Mesendoderm (in vitro differentiated cells): ENCODE results near the gene ZNF584. TPM values are rescaled to one million over a fixed set of nuclear protein-coding genes. Genes with fewer than 3 reads are reported as not detected.

Source experiments
- DNase-seq: peaks from one replicate; pipeline ENCODE4 v3.0.0; 2013
- H2AK5ac ChIP-seq: 2 replicates; pipeline ENCODE4 v1.6.1; 2013; ENCODE audit warnings: low read length, inconsistent platforms
- H2BK120ac ChIP-seq: 2 replicates; pipeline ENCODE4 v1.6.1; 2013; ENCODE audit warnings: low read depth, mild to moderate bottlenecking, low read length, moderate library complexity, mixed read lengths
- H2BK15ac ChIP-seq: replicated peaks from 2 replicates; pipeline ENCODE4 v1.6.1; 2013; ENCODE audit warnings: low read depth, mild to moderate bottlenecking, moderate library complexity
- H2BK5ac ChIP-seq: 2 replicates; pipeline ENCODE4 v1.6.1; 2013; ENCODE audit warnings: low read length, inconsistent platforms
- H3K18ac ChIP-seq: 2 replicates; pipeline ENCODE4 v1.6.1; 2013; ENCODE audit warnings: mild to moderate bottlenecking, low read length, mixed read lengths
- H3K23ac ChIP-seq: one replicate; pipeline ENCODE4 v1.6.1; 2013; ENCODE audit warnings: low read length
- H3K27ac ChIP-seq: 2 replicates; pipeline ENCODE4 v1.5.1; 2013; ENCODE audit warnings: low read depth, mild to moderate bottlenecking, inconsistent platforms, low read length, moderate library complexity
- H3K27me3 ChIP-seq: 2 replicates; pipeline ENCODE4 v1.6.1; 2013; ENCODE audit warnings: low read length, control low read depth, mild to moderate bottlenecking, inconsistent platforms; ENCODE audit not compliant: insufficient read depth, poor library complexity
- H3K36me3 ChIP-seq: 2 replicates; pipeline ENCODE4 v1.6.1; 2013; ENCODE audit warnings: low read length, inconsistent platforms; ENCODE audit not compliant: control insufficient read depth, insufficient read depth
- H3K4ac ChIP-seq: one replicate; pipeline ENCODE4 v1.6.1; 2013; ENCODE audit warnings: low read depth, mild to moderate bottlenecking, low read length, moderate library complexity
- H3K4me1 ChIP-seq: 2 replicates; pipeline ENCODE4 v1.6.1; 2013; ENCODE audit warnings: low read depth, low read length, inconsistent platforms; ENCODE audit not compliant: control insufficient read depth
- H3K4me2 ChIP-seq: 2 replicates; pipeline ENCODE4 v1.6.1; 2013; ENCODE audit warnings: low read length
- H3K4me3 ChIP-seq: 2 replicates; pipeline ENCODE4 v1.5.1; 2013; ENCODE audit warnings: mild to moderate bottlenecking, low read length
- H3K56ac ChIP-seq: one replicate; pipeline ENCODE4 v1.6.1; 2013; ENCODE audit warnings: low read length
- H3K79me1 ChIP-seq: 2 replicates; pipeline ENCODE4 v1.6.1; 2013; ENCODE audit warnings: low read length, inconsistent platforms
- H3K79me2 ChIP-seq: 2 replicates; pipeline ENCODE4 v1.6.1; 2013; ENCODE audit warnings: mild to moderate bottlenecking, low read length; ENCODE audit not compliant: control insufficient read depth, insufficient read depth
- H3K9ac ChIP-seq: 2 replicates; pipeline ENCODE4 v1.6.1; 2013; ENCODE audit warnings: low read length, inconsistent platforms
- H4K5ac ChIP-seq: one replicate; pipeline ENCODE4 v1.6.1; 2013; ENCODE audit warnings: low read length
- H4K8ac ChIP-seq: one replicate; pipeline ENCODE4 v1.6.1; 2013; ENCODE audit warnings: low read depth, mild to moderate bottlenecking, control low read depth, low read length, moderate library complexity
- WGBS: extraction: QIAGEN DNeasy Blood & Tissue Kit; methylation state at CpG from one replicate; pipeline ENCODE4 v1.1.7; 2013; ENCODE audit warnings: low lambda C conversion rate, missing lambda C conversion rate; ENCODE audit not compliant: insufficient coverage; ENCODE audit errors: extremely low coverage; 5-methylcytosine and 5-hydroxymethylcytosine counted together
- small RNA-seq: library from polyadenylated mRNA; stranded (forward); fragments of <200 nt; extraction: miRNeasy Mini kit (QIAGEN cat#:217004); gene quantifications from one replicate; pipeline ENCODE3, GENCODE V24; 2013; ENCODE audit not compliant: insufficient read depth

The ZNF584 gene

GRCh38 chr19:58456111-58456510 is 47.7 kb downstream of the ZNF584 start:
- no peak overlapping the region for H3K4me2 ChIP-seq
- no CpG with 5 or more reads among the region's 35 CpGs for WGBS
- no peaks in the 10 kb centered on the region for H3K4me1 ChIP-seq
- H3K27ac ChIP-seq, result no peak overlapping the region
- no peak overlapping the region for H2BK5ac ChIP-seq
- H3K23ac ChIP-seq, result no peak overlapping the region
- H3K18ac ChIP-seq, result no peak overlapping the region
- no peak overlapping the region for H3K4me3 ChIP-seq
- H4K8ac ChIP-seq, result no peak overlapping the region
- no peak overlapping the region for H3K9ac ChIP-seq
- no peak overlapping the region for H2AK5ac ChIP-seq
- H2BK120ac ChIP-seq, result no peak overlapping the region
- H2BK15ac ChIP-seq, result no peak overlapping the region
- H3K79me1 ChIP-seq, result no peaks in the 10 kb centered on the region
- no peaks in the 10 kb centered on the region for H3K36me3 ChIP-seq
- no peaks in the 10 kb centered on the region for H3K79me2 ChIP-seq
- no peaks in the 10 kb centered on the region for H3K27me3 ChIP-seq
- DNase-seq, result no peak
- H4K5ac ChIP-seq, result no peak overlapping the region
- no peak overlapping the region for H3K4ac ChIP-seq
- no peak overlapping the region for H3K56ac ChIP-seq

GRCh38 chr19:58460039-58460438 is 51.6 kb downstream of the ZNF584 start:
- DNase-seq, result no peak
- H3K36me3 ChIP-seq, result no peaks in the 10 kb centered on the region
- no peak overlapping the region for H2BK15ac ChIP-seq
- no peaks in the 10 kb centered on the region for H3K79me1 ChIP-seq
- H2BK5ac ChIP-seq, result no peak overlapping the region
- no peak overlapping the region for H3K23ac ChIP-seq
- H3K56ac ChIP-seq, result no peak overlapping the region
- no CpG with 5 or more reads among the region's 2 CpGs for WGBS
- H3K4me2 ChIP-seq, result no peak overlapping the region
- H3K27ac ChIP-seq, result no peak overlapping the region
- H2AK5ac ChIP-seq, result no peak overlapping the region
- no peak overlapping the region for H2BK120ac ChIP-seq
- H3K18ac ChIP-seq, result no peak overlapping the region
- no peak overlapping the region for H4K5ac ChIP-seq
- H3K27me3 ChIP-seq, result no peaks in the 10 kb centered on the region
- no peaks in the 10 kb centered on the region for H3K79me2 ChIP-seq
- no peak overlapping the region for H3K4ac ChIP-seq
- no peak overlapping the region for H3K4me3 ChIP-seq
- no peak overlapping the region for H4K8ac ChIP-seq
- H3K4me1 ChIP-seq, result no peaks in the 10 kb centered on the region
- H3K9ac ChIP-seq, result no peak overlapping the region

DNA sequence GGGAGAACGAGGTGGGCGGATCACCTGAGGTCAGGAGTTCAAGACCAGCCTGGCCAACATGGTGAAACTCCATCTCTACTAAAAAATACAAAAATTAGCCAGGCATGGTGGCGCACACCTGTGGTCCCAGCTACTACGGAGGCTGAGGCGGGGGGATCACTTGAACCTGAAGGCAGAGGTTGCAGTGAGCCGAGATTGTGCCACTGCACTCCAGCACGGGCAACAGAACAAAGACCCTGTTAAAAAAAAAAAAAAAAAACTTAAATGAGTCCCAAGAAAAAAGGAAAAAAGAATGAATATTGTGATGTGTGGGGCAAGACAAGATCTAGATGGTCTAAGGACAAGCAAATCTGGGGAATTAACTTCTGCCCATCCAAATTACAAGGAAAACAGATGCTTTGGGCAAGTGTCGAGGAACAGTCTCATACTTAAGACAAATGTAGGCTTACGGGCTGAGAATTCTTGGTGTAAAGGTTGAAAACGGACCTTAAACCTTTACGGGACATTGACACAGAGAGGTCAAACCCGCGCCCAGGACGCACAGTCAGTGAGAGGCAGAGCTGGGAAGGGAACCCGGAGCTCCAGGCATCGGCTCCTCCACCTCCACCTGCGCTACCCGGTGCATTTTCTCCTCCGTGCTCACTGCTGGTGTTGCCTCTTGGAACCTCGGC is 57.8 kb downstream of the ZNF584 start:
- H4K8ac ChIP-seq, result no peak overlapping the region
- H3K36me3 ChIP-seq, result no peaks in the 10 kb centered on the region
- H3K79me2 ChIP-seq, result no peaks in the 10 kb centered on the region
- H2BK120ac ChIP-seq, result no peak overlapping the region
- no CpG with 5 or more reads among the region's 20 CpGs for WGBS
- no peak for DNase-seq
- no peak overlapping the region for H3K18ac ChIP-seq
- no peak overlapping the region for H2AK5ac ChIP-seq
- no peaks in the 10 kb centered on the region for H3K27me3 ChIP-seq
- H3K23ac ChIP-seq, result no peak overlapping the region
- no peak overlapping the region for H3K27ac ChIP-seq
- H4K5ac ChIP-seq, result no peak overlapping the region
- H2BK15ac ChIP-seq, result no peak overlapping the region
- H3K4me3 ChIP-seq, result no peak overlapping the region
- peak overlapping the region; percentile 38 for H3K9ac ChIP-seq
- H3K56ac ChIP-seq, result peak overlapping the region; percentile 83
- no peak overlapping the region for H3K4ac ChIP-seq
- peaks cover 3% of the 10 kb centered on the region for H3K79me1 ChIP-seq
- H2BK5ac ChIP-seq, result no peak overlapping the region
- peak overlapping the region; percentile 66 for H3K4me2 ChIP-seq
- H3K4me1 ChIP-seq, result no peaks in the 10 kb centered on the region

DNA sequence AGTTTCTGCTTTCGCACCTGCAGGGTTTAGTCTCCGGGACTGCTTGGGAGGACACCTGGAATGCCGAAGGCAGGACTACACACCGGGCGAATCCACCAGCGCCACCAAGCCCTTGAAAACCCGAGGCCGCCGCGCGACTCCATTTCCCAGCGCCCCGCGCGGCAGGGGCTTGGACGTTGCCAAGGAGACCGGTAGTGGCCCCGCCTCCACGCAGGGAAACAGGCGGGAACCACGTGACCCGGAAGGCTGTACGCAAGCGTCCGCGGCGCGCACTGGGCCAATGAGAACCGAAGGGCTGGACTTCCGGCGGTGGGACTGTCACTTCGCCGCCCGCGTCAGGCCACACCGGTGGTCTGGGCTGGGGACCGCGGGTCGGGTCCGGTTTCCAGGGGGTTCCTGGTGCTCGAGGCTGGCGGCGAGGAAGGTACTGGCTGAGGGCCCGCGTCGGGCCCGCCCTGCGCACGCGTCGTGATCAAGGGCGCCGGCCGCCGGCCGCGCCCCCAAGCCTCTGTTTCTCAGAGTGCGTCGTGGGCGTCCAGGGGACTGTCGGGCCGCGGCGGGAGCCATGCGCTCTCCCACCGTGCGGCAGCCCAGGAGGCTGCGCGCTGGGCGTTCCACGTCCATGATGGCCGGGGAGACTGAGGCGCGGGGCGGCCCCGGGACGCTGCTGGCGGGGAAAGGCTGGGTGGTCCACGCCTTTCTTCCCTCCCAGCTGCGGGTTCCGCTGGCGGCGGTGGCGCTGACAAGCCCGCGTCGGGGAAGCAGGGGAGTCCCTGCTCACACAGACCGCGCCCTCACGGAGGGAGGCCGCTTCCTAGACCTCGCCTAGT is 58.5 kb downstream of the ZNF584 start, which contains the start of gene ZNF324:
ZNF324 (plus strand) TSS at position 321 of the 830 bp plus-strand sequence. CDS start 2,106 bp downstream, outside the sequence.
- WGBS, result no CpG with 5 or more reads among the region's 92 CpGs
- peak within 1 kb of the TSS; percentile 88 for H3K56ac ChIP-seq
- H3K79me1 ChIP-seq, result peaks cover 3% of the 10 kb centered on the region
- no peak within 1 kb of the TSS for H2BK120ac ChIP-seq
- peak; percentile 99 for DNase-seq
- H2BK5ac ChIP-seq, result no peak within 1 kb of the TSS
- no peaks in the 10 kb centered on the region for H3K27me3 ChIP-seq
- no peaks in the 10 kb centered on the region for H3K4me1 ChIP-seq
- no peak within 1 kb of the TSS for H4K8ac ChIP-seq
- no peak within 1 kb of the TSS for H2BK15ac ChIP-seq
- H3K4ac ChIP-seq, result no peak within 1 kb of the TSS
- H3K23ac ChIP-seq, result no peak within 1 kb of the TSS
- peaks cover under 1% of the 10 kb centered on the region for H3K36me3 ChIP-seq
- H3K79me2 ChIP-seq, result no peaks in the 10 kb centered on the region
- no peak within 1 kb of the TSS for H3K27ac ChIP-seq
- peak within 1 kb of the TSS; percentile 81 for H3K9ac ChIP-seq
- no peak within 1 kb of the TSS for H4K5ac ChIP-seq
- H3K18ac ChIP-seq, result no peak within 1 kb of the TSS
- peak within 1 kb of the TSS; percentile 74 for H3K4me3 ChIP-seq
- no peak within 1 kb of the TSS for H2AK5ac ChIP-seq
- H3K4me2 ChIP-seq, result peak within 1 kb of the TSS; percentile 74

Small RNAs within 50 kb of the gene (small RNA-seq; reads per million reads assigned to genes)
- gene MIR4754 (not detected), gene RNA5SP473 (not detected)
